ENCODE data around the gene MCU. TPM values are rescaled to one million over a fixed set of nuclear protein-coding genes. Genes with fewer than 3 reads are reported as not detected.
A peak's percentile ranks its signal among the peaks of the same experiment; 100 is the strongest.

Gene MCU
- total RNA-seq, 1 experiment from 2014 or later: 26.8 TPM

- RAD21 ChIA-PET (ENCODE audit: low non-redundant PET in 1 of 2, low total read pairs in 2 of 2, uncharacterized antibody in 2 of 2, unreplicated experiment in 2 of 2): no interaction called here
- peaks cover 0 to 9% of the 10 kb centered on the region in 2 experiments; a peak in 1 of 4 replicates for H3K4me1 ChIP-seq (ENCODE audit: control insufficient read depth in 1 of 2, insufficient read depth in 2 of 2, low read length in 2 of 2)
- BruUV-seq (replicated peaks): no TSS peak
These were observed 240.5 kb downstream of the MCU start for GRCh38 chr10:72932259-72933015.

DNA sequence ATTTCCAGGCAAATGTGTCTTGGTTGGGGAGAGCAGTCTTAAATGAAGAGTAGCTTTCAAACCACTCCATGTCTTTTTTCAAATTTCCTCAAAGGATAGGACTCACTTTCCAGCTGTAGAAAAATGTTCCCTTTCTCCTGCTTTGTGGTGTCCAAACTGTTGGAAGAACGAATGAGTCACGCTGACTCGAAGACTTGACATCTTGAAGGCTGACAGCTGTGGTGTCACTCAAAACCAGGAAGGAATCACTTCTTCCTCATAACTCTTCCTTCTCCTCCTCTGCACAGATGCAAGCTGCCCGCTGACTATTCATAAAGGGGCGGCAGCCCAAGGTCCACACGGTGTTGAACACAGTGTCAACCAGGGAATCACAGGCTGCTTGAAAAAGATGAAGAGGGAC lies 243.4 kb downstream of the MCU start:
- peak; percentile 10 for DNase-seq (ENCODE audit: low read depth, low spot score)
- Histone ChIP-seq H3K27me3 (ENCODE audit: insufficient read depth, low read length) (no peaks in the 10 kb centered on the region), H3K9me2 (ENCODE audit: insufficient read depth) (no peaks in the 10 kb centered on the region), H3K4me3 (replicated peaks in 1 of 2; ENCODE audit: low read depth in 1 of 2, low read length in 2 of 2) (no peak overlapping the region), H3K79me2 (ENCODE audit: insufficient read depth, low read length) (no peaks in the 10 kb centered on the region), H2AFZ (ENCODE audit: low read depth, low read length, poor library complexity, severe bottlenecking) (no peak overlapping the region), H3K9ac (ENCODE audit: low read length) (no peak overlapping the region), H3K36me3 (ENCODE audit: control insufficient read depth in 1 of 2, insufficient read depth in 2 of 2, low read length in 2 of 2) (no peaks in the 10 kb centered on the region), H3K27ac (ENCODE audit: low read depth, low read length) (no peak overlapping the region), H3K4me1 (ENCODE audit: control insufficient read depth in 1 of 2, insufficient read depth in 2 of 2, low read length in 2 of 2) (peaks cover 0 to 9% of the 10 kb centered on the region in 2 experiments; a peak in 1 of 4 replicates), H3K9me3 (ENCODE audit: control insufficient read depth in 1 of 2, insufficient read depth in 1 of 2, low read depth in 1 of 2, low read length in 2 of 2) (no peaks in the 10 kb centered on the region), H4K20me1 (ENCODE audit: insufficient read depth) (no peaks in the 10 kb centered on the region), H3K4me2 (ENCODE audit: low read length) (peak overlapping the region; percentile 11; the same call in 1 of the 2 replicates)
- CTCF ChIA-PET: no interaction called here
- intact Hi-C loops (cut with micrococcal nuclease): no loop called here
- TF ChIP-seq FOSL1 (IDR thresholded peaks at IDR 0.05; ENCODE audit: low read depth): peak; percentile 57; the same call in 1 of the 2 replicates
- TF ChIP-seq JUND (IDR thresholded peaks at IDR 0.05): 0 out of 2 replicates have a peak, but pooled peaks have one; percentile 18
- no peak for TF ChIP-seq ELF1 (IDR thresholded peaks at IDR 0.05; ENCODE audit: borderline replicate concordance, low read depth)
- no peak for TF ChIP-seq EZH2 (IDR thresholded peaks at IDR 0.05)
- POLR2A ChIA-PET: no interaction called here
- 0 out of 2 replicates have a peak, but pooled peaks have one; percentile 22 for ATAC-seq
- BruUV-seq (replicated peaks): no TSS peak
- RAD21 ChIA-PET (ENCODE audit: low non-redundant PET in 1 of 2, low total read pairs in 2 of 2, uncharacterized antibody in 2 of 2, unreplicated experiment in 2 of 2): no interaction called here

More at GRCh38 chr10:72932259-72933015, 240.5 kb downstream of the MCU start:
- ChIA-PET CTCF (no interaction called here), POLR2A (no interaction called here)
- no peak for TF ChIP-seq EZH2 (IDR thresholded peaks at IDR 0.05)
- Histone ChIP-seq H3K9me2 (ENCODE audit: insufficient read depth) (no peaks in the 10 kb centered on the region), H3K27ac (ENCODE audit: low read depth, low read length) (no peak overlapping the region), H3K9ac (ENCODE audit: low read length) (no peak overlapping the region), H3K79me2 (ENCODE audit: insufficient read depth, low read length) (no peaks in the 10 kb centered on the region), H3K9me3 (ENCODE audit: control insufficient read depth in 1 of 2, insufficient read depth in 1 of 2, low read depth in 1 of 2, low read length in 2 of 2) (no peaks in the 10 kb centered on the region), H3K4me3 (replicated peaks in 1 of 2; ENCODE audit: low read depth in 1 of 2, low read length in 2 of 2) (no peak overlapping the region), H3K36me3 (ENCODE audit: control insufficient read depth in 1 of 2, insufficient read depth in 2 of 2, low read length in 2 of 2) (no peaks in the 10 kb centered on the region), H3K27me3 (ENCODE audit: insufficient read depth, low read length) (no peaks in the 10 kb centered on the region), H4K20me1 (ENCODE audit: insufficient read depth) (no peaks in the 10 kb centered on the region), H3K4me2 (ENCODE audit: low read length) (no peak overlapping the region), H2AFZ (ENCODE audit: low read depth, low read length, poor library complexity, severe bottlenecking) (no peak overlapping the region)
- DNase-seq (ENCODE audit: low read depth, low spot score) (no peak), ATAC-seq (no peak)
- intact Hi-C loops (cut with micrococcal nuclease): no loop called here

Small RNA genes lying within 50 kb of the gene (microRNA-seq; reads per million reads assigned to microRNA genes)
- 3.6 reads per million for gene MIR4676 (ENCODE audit: borderline number of aligned reads)

Other genes starting within 250 kb of the MCU start
- 39.4 TPM for gene MICU1, start 66.1 kb upstream of the MCU start, total RNA-seq (2021; ENCODE audit: unreplicated experiment)
- gene OIT3, start 201.6 kb downstream of the MCU start, total RNA-seq (2021; ENCODE audit: unreplicated experiment): not detected

Measured in HCT116 (cell line).